ENCODE data around the gene GET4.

Gene GET4

GRCh38 chr7:886626-887487, 10.5 kb downstream of the GET4 start:
- H3K9me3 ChIP-seq (ENCODE audit: insufficient read depth, low read length) = no peaks in the 10 kb centered on the region
- no peak for TF ChIP-seq CTCF (IDR thresholded peaks at IDR 0.05; ENCODE audit: low read depth, low read length)
- no peak for TF ChIP-seq EZH2phosphoT487 (IDR thresholded peaks at IDR 0.05; ENCODE audit: low read depth)
- no peaks in the 10 kb centered on the region for H3K27me3 ChIP-seq (ENCODE audit: low read depth, low read length)
- H3K4me3 ChIP-seq (ENCODE audit: low read length) = no peak overlapping the region
- H2AFZ ChIP-seq (ENCODE audit: low read depth, low read length) = no peak overlapping the region
- H3K9ac ChIP-seq (ENCODE audit: low read length) = no peak overlapping the region
- H3K79me2 ChIP-seq (ENCODE audit: low read length) = peaks cover 45% of the 10 kb centered on the region
- no peak overlapping the region for H3K4me2 ChIP-seq (ENCODE audit: low read length)
- H3K27ac ChIP-seq (ENCODE audit: low read length) = no peak overlapping the region
- H3K4me1 ChIP-seq (ENCODE audit: low read length) = no peaks in the 10 kb centered on the region
- peaks cover 9% of the 10 kb centered on the region for H4K20me1 ChIP-seq (ENCODE audit: insufficient read depth, low read length)
- H3K36me3 ChIP-seq (replicated peaks; ENCODE audit: low read depth, low read length) = peaks cover 17% of the 10 kb centered on the region

GRCh38 chr7:887488-887820, 11.1 kb downstream of the GET4 start:
- no peak overlapping the region for H2AFZ ChIP-seq (ENCODE audit: low read depth, low read length)
- no peaks in the 10 kb centered on the region for H3K4me1 ChIP-seq (ENCODE audit: low read length)
- no peak overlapping the region for H3K9ac ChIP-seq (ENCODE audit: low read length)

GRCh38 chr7:888081-889024, 12.0 kb downstream of the GET4 start:
- H3K9ac ChIP-seq (ENCODE audit: low read length) = no peak overlapping the region
- TF ChIP-seq CTCF (IDR thresholded peaks at IDR 0.05; ENCODE audit: low read depth, low read length) (no peak), EZH2phosphoT487 (IDR thresholded peaks at IDR 0.05; ENCODE audit: low read depth) (no peak)
- H3K79me2 ChIP-seq (ENCODE audit: low read length) = peaks cover 30% of the 10 kb centered on the region
- no peaks in the 10 kb centered on the region for H3K9me3 ChIP-seq (ENCODE audit: insufficient read depth, low read length)
- H4K20me1 ChIP-seq (ENCODE audit: insufficient read depth, low read length) = peaks cover 2% of the 10 kb centered on the region
- peaks cover 22% of the 10 kb centered on the region for H3K36me3 ChIP-seq (replicated peaks; ENCODE audit: low read depth, low read length)
- no peak overlapping the region for H3K4me3 ChIP-seq (ENCODE audit: low read length)
- no peak overlapping the region for H2AFZ ChIP-seq (ENCODE audit: low read depth, low read length)
- no peak overlapping the region for H3K27ac ChIP-seq (ENCODE audit: low read length)
- H3K27me3 ChIP-seq (ENCODE audit: low read depth, low read length) = no peaks in the 10 kb centered on the region
- H3K4me1 ChIP-seq (ENCODE audit: low read length) = no peaks in the 10 kb centered on the region
- no peak overlapping the region for H3K4me2 ChIP-seq (ENCODE audit: low read length)

More at GRCh38 chr7:887488-887820, 11.1 kb downstream of the GET4 start:
- no peak overlapping the region for H3K4me3 ChIP-seq (ENCODE audit: low read length)
- H3K27me3 ChIP-seq (ENCODE audit: low read depth, low read length) = no peaks in the 10 kb centered on the region
- no peak for TF ChIP-seq EZH2phosphoT487 (IDR thresholded peaks at IDR 0.05; ENCODE audit: low read depth)
- TF ChIP-seq CTCF (IDR thresholded peaks at IDR 0.05; ENCODE audit: low read depth, low read length) = no peak
- peaks cover 9% of the 10 kb centered on the region for H4K20me1 ChIP-seq (ENCODE audit: insufficient read depth, low read length)
- peaks cover 39% of the 10 kb centered on the region for H3K79me2 ChIP-seq (ENCODE audit: low read length)
- H3K4me2 ChIP-seq (ENCODE audit: low read length) = no peak overlapping the region
- no peak overlapping the region for H3K27ac ChIP-seq (ENCODE audit: low read length)
- no peaks in the 10 kb centered on the region for H3K9me3 ChIP-seq (ENCODE audit: insufficient read depth, low read length)
- H3K36me3 ChIP-seq (replicated peaks; ENCODE audit: low read depth, low read length) = peaks cover 22% of the 10 kb centered on the region

GRCh38 chr7:889025-889390, 12.7 kb downstream of the GET4 start:
- Histone ChIP-seq H3K79me2 (ENCODE audit: low read length) (peaks cover 24% of the 10 kb centered on the region), H4K20me1 (ENCODE audit: insufficient read depth, low read length) (no peaks in the 10 kb centered on the region; the same call in 1 of the 2 replicates), H2AFZ (ENCODE audit: low read depth, low read length) (no peak overlapping the region), H3K9ac (ENCODE audit: low read length) (no peak overlapping the region), H3K36me3 (replicated peaks; ENCODE audit: low read depth, low read length) (peaks cover 25% of the 10 kb centered on the region), H3K9me3 (ENCODE audit: insufficient read depth, low read length) (no peaks in the 10 kb centered on the region), H3K4me3 (ENCODE audit: low read length) (no peak overlapping the region), H3K27me3 (ENCODE audit: low read depth, low read length) (no peaks in the 10 kb centered on the region), H3K27ac (ENCODE audit: low read length) (no peak overlapping the region), H3K4me2 (ENCODE audit: low read length) (no peak overlapping the region), H3K4me1 (ENCODE audit: low read length) (no peaks in the 10 kb centered on the region)
- TF ChIP-seq CTCF (IDR thresholded peaks at IDR 0.05; ENCODE audit: low read depth, low read length) = no peak
